HG03378 (cell line): ENCODE measurements around the gene PHKG1.
"Not testable (repeated sequence)": the region's sequence is repeated elsewhere in the genome, so short reads cannot be mapped to it uniquely, and the experiment has no call there.

Experiments
- ATAC-seq: cut with Tn5 transposase; IDR thresholded peaks from one replicate; pipeline ENCODE4 v1.9.1; 2021; ENCODE audit warnings: mild to moderate bottlenecking, moderate library complexity; ENCODE audit not compliant: unreplicated experiment

PHKG1 gene

GRCh38 chr7:56083150-56083785, 9.5 kb downstream of the PHKG1 start:
- ATAC-seq = no peak

GRCh38 chr7:56081626-56082340, 11.0 kb downstream of the PHKG1 start:
- ATAC-seq = no peak

DNA sequence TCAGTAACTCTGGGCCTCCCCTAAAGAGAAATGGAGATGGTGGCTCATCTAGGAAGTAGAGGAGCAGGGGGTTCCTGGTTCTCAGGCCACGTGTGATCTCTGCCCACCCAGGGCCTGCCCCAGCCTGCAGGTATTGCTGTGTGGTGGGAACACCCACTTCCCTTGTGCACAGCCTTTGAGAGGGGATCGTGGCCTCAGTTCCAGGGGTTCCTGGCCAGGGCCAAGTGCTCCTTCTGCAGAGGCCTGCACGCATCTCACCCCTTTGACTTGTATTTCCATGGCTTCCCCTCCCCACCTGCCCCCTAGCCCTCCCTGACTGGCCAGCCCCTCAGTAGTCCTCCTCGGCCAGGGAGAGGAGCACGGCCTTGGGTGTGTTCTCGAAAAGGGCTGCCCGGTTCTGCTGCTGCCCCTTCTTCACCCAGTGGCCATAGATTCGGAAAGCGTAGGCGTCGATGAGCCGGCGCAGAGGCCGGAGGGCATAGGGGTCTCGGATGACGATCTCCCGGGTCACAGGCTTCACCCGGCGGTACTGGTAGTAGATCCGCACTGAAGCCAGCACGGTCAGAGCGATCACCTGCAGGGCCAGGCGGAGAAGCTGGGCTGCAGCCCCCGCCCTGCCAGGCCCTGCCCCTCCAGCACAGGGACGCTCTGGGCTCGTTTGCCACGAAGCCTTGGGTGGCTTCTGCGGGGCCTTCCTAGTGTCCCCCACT, 11.9 kb downstream of the PHKG1 start:
- ATAC-seq = not testable (repeated sequence)

- no peak for ATAC-seq
Measured at GRCh38 chr7:56079450-56080185, 13.1 kb downstream of the PHKG1 start.

- no peak for ATAC-seq
Measured at GRCh38 chr7:56078196-56078595, 14.6 kb downstream of the PHKG1 start.

DNA sequence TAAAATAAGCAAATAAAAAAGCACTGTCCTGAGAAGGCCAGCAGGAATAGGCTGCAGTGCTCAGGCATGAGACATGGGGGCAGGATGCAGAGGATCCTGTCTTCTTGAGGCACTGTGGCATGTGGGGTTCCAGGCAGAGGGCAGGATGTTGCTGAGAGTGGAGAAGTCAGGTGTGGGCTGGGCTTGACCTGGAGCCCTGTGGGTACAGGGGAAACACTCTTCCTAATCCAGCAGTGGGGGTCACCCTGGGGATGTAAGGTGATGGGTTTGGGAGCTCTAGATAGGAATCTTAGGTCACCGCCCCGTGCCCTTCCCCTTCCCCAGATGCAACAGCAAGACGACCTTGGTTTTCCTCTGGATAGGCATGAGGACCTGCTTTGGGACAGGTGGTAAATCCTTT, 15.1 kb downstream of the PHKG1 start:
- no peak for ATAC-seq

DNA sequence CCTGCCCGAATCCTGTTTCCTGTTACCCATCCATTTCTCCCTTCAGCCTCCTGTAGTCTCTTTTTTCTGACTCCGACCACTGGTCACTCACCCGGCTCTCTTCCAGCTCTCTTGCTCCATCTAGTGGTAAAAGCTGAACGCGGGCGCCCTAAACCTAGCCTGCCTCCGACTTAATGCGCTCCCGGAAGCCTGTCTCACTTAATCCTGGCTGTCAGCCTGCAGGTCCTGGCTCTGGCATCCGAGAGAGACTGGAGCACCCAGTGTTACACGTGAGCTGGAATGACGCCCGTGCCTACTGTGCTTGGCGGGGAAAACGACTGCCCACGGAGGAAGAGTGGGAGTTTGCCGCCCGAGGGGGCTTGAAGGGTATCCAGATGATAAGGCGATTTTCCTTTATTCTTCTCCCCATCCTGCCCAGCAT, 18.4 kb downstream of the PHKG1 start:
- peak; percentile 82 for ATAC-seq

GRCh38 chr7:56066376-56066775, 26.4 kb downstream of the PHKG1 start:
- ATAC-seq = not testable (repeated sequence)

DNA sequence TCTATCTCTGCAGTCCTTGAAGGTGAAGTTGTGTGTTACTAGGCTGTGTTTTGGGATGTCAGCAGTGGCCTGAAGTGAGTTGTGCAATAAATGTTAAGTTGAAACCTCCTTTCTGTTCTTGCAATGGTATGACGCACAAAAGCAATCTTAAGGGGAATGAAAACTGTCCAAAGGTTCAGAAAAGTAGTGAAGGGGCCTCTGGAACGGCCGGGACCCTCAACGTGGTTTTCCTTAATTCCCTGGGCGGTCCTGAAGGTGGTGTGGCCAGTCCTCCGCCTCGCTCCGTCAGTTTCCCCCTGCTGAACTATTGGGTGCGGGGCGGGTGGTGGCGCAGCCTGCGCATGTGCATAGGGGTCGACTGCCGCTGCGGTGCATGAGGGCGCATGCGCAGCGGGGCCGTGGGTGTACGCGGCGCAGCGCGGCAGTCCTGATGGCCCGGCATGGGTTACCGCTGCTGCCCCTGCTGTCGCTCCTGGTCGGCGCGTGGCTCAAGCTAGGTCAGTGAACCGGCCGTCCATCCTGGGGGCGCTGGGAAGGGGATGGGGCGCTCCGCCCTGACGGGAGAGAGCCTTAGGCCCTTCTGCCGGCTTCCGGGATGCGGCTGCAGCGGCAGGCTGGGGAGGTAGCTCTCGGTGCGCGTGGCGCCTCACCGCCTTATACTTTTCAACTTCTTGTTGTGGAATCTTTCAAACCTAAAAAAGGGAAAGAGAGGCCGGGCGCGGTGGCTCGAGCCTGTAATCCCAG, 28.7 kb downstream of the PHKG1 start, which contains the start of gene SUMF2:
TSS of gene SUMF2 (plus strand) at position 405 of the 744 bp plus-strand sequence. CDS start at position 431, 26 bp downstream.
- ATAC-seq = peak; percentile 81

- ATAC-seq = no peak
Measured at GRCh38 chr7:56063500-56063881, 29.3 kb downstream of the PHKG1 start.

GRCh38 chr7:56062382-56062781, 30.4 kb downstream of the PHKG1 start:
- ATAC-seq = no peak

DNA sequence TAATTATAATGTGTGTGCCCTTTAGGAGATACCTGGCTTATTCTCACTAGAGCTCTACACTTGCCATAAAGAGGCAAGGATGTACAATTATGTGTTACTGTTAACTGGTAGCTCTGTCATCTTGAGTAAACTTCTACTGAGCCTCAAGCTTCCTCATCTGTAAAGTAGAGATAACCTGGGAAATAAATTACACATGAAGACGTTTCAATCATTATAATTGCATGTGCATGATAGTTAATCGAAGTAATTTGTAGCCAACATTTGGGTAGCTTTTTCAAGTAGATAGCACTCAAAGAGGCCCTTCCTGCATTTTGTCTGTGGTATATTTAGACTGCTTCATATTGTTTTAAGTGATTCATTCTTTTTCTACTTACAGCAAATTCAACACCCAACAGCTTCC, 38.8 kb downstream of the PHKG1 start:
- no peak for ATAC-seq

DNA sequence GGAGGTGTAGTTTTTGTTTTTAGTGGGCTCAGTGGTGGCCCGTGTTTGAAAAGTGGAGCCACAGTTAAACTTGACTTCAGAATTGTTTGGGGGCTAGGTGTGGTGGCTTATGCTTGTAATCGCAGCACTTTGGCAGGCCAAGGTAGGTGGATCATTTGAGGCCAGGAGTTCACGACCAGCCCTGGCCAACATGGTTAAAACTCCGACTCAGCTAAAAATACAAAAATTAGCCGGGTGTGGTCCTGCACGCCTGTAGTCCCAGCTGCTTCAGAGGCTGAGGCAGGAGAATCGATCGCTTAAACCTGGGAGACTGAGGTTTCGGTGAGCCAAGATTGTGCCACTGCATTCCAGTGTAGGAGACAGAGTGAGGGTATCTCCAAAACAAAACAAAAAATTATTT, 39.4 kb downstream of the PHKG1 start:
- ATAC-seq = no peak

DNA sequence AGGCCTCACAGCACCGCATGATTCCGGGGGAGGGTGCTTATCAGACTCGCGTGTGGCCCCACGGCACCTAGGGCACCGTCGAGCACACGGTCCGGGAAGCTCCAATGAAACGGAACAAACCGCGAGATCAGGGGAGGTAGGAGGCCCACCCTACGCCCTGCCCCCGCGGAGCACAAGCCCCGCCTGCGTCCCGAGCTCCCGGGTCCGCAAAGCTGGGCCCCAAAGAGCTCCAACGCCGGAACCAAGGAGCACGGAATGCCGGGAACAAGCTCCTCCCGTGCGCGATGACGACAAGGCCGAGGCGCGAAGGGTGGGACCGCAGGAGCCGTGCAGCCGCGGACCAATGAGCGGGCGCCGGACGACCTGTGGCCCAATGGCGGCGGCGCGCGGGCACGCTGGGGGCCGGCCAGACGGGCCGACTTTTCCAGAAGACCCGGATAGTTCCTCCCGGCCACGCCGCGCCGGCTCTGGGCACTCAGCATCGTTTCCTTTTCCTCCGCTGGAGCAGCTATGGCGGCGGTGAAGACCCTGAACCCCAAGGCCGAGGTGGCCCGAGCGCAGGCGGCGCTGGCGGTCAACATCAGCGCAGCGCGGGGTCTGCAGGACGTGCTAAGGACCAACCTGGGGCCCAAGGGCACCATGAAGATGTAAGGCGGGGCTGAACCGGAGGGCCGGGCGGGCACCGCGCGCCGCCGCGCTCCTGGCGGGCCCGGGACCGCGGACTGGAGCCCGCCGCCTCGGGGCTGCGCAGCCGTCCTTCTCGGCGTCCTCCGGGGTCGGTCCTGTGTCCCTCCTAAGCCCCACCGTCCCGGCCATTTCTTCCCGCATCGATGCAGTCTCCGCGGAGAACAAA, 41.2 kb downstream of the PHKG1 start, which contains the start of the genes CCT6A and PSPH:
TSS of gene CCT6A (plus strand) at position 427 of the 853 bp plus-strand sequence. CDS start at position 511, 84 bp downstream.
TSS of gene PSPH (minus strand) at position 106 of the 853 bp plus-strand sequence. CDS start 30,232 bp downstream, outside the sequence.
- ATAC-seq = peak; percentile 85

- no peak for ATAC-seq
Measured at GRCh38 chr7:56051053-56051338, 41.8 kb downstream of the PHKG1 start.

- not testable (repeated sequence) for ATAC-seq
Measured at GRCh38 chr7:56048763-56049162, 44.0 kb downstream of the PHKG1 start.

- ATAC-seq = no peak
Measured at GRCh38 chr7:56048245-56048644, 44.5 kb downstream of the PHKG1 start.

DNA sequence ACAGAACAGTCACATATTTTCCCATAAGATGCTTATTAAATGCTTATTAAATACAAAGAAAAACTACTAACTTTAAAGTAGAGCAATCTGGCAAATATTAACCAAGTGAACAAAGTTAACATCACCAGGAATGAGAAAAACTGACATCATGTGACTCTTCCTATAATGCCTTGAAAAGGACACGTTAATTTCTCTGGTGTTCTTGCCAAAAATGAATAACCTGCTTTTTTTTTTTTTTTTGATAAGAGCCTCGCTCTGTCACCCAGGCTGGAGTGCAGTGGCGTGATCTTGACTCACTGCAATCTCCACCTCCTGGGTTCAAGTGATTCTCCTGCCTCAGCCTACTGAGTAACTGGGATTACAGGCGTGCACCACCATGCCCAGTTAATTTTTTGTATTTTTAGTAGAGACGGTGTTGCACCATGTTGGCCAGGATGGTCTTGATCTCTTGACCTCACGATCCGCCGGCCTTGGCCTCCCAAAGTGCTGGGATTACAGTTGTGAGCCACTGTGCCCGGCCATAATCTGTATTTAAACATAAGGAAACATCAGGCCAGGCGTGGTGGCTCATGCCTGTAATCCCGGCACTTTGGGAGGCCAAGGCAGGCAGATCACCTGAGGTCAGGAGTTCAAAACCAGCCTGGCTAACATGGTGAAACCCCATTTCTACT, 45.2 kb downstream of the PHKG1 start:
- ATAC-seq = not testable (repeated sequence)
